ENCODE data around the gene PHACTR4. TPM values are rescaled to one million over a fixed set of nuclear protein-coding genes. Genes with fewer than 3 reads are reported as not detected.
"Not testable (repeated sequence)": the region's sequence is repeated elsewhere in the genome, so short reads cannot be mapped to it uniquely, and the experiment has no call there.

Gene PHACTR4
- total and polyA plus RNA-seq, 2 of the 4 experiments (the other 2 are of a cell fraction), result 7.5 to 15.0 TPM

- POLR2A ChIA-PET (ENCODE audit: unreplicated experiment); H3K4me2 ChIP-seq (ENCODE audit: low read depth, low read length); H3K27ac ChIP-seq (ENCODE audit: insufficient read depth, low read length); ATAC-seq (ENCODE audit: low read depth); H4K20me1 ChIP-seq (ENCODE audit: insufficient read depth, low read length); H3K36me3 ChIP-seq (ENCODE audit: control insufficient read depth, insufficient read depth, low read length); H2AK9ac ChIP-seq (replicated peaks; ENCODE audit: low read depth, low read length, poor library complexity); H3K9me1 ChIP-seq (ENCODE audit: insufficient read depth, low read length); H3K9ac ChIP-seq (ENCODE audit: low read depth, low read length); in situ Hi-C loops (cut with MboI; ENCODE audit: low sequenced_read_pairs); H3K4ac ChIP-seq (ENCODE audit: low read depth, low read length); H3K18ac ChIP-seq (ENCODE audit: low read depth, low read length); H2AFZ ChIP-seq (replicated peaks; ENCODE audit: low read length, poor library complexity); dilution Hi-C loops (cut with HindIII; ENCODE audit: low sequenced_read_pairs, unreplicated experiment); H4K8ac ChIP-seq (ENCODE audit: low read depth in 2 of 2, low read length in 2 of 2); H3K27me3 ChIP-seq (ENCODE audit: control insufficient read depth, insufficient read depth, low read length); H3K14ac ChIP-seq (replicated peaks; ENCODE audit: low read depth, low read length); H2BK20ac ChIP-seq (ENCODE audit: low read depth, low read length); H3K4me1 ChIP-seq (ENCODE audit: control insufficient read depth, insufficient read depth, low read length); H3K23ac ChIP-seq (ENCODE audit: low read depth, low read length); H2BK120ac ChIP-seq (ENCODE audit: low read depth, low read length); H4K91ac ChIP-seq (ENCODE audit: insufficient read depth, low read depth, low read length); H3K9me3 ChIP-seq (ENCODE audit: control insufficient read depth, insufficient read depth, low read length); H4K5ac ChIP-seq (ENCODE audit: low read depth, low read length); BruUV-seq (replicated peaks); H2BK15ac ChIP-seq (ENCODE audit: low read depth, low read length); H3K4me3 ChIP-seq (ENCODE audit: insufficient read depth, low read depth, low read length); intact Hi-C loops (cut with micrococcal nuclease); H3K56ac ChIP-seq (ENCODE audit: extremely low read depth, insufficient read depth, low read length); H2AK5ac ChIP-seq (ENCODE audit: low read depth, low read length): not testable (repeated sequence)
- Histone ChIP-seq H2BK5ac (ENCODE audit: low read depth, low read length, poor library complexity, severe bottlenecking) (peak overlapping the region; percentile 80), H3K79me1 (ENCODE audit: low read depth in 1 of 2, low read length in 2 of 2) (peaks cover 21 to 49% of the 10 kb centered on the region in 2 experiments)
- 98% methylated on average over 5 of the region's 7 CpGs; no CpG with 5 or more reads in 1 of the 2 experiments for WGBS, 2 experiments (ENCODE audit: extremely low coverage in 2 of 2, insufficient read length in 1 of 2)
- peak; percentile 29 for DNase-seq
- CTCF ChIA-PET, result interaction anchor here (0.9 kb wide), 1 partner anchor 14 kb away, joined by 4 read pairs; no protein-coding TSS in a partner anchor
Observed at GRCh38 chr1:28373450-28373849, 3.9 kb downstream of the PHACTR4 start.
